Measurements from ENCODE around the gene TCIRG1.

Gene TCIRG1

GRCh38 chr11:68007498-68008380 lies 31.1 kb upstream of the TCIRG1 start:
- no peak for DNase-seq

- DNase-seq: no peak
Observed at GRCh38 chr11:68008381-68009337, 30.2 kb upstream of the TCIRG1 start.

GRCh38 chr11:68009391-68010089 lies 29.3 kb upstream of the TCIRG1 start:
- peak; percentile 48 for DNase-seq

GRCh38 chr11:68010090-68011041 lies 28.5 kb upstream of the TCIRG1 start, which contains the start of gene ALDH3B1:
Gene ALDH3B1 (plus strand): TSS chr11:68010327. CDS start chr11:68015298, 4,971 bp downstream.
- peak; percentile 77 for DNase-seq

- no peak for DNase-seq
Observed at GRCh38 chr11:68011051-68011943, 27.5 kb upstream of the TCIRG1 start.

GRCh38 chr11:68012044-68012842 lies 26.6 kb upstream of the TCIRG1 start:
- DNase-seq: no peak

- peak; percentile 94 for DNase-seq
Observed at GRCh38 chr11:68012843-68013610, 25.8 kb upstream of the TCIRG1 start.

- DNase-seq: no peak
Observed at GRCh38 chr11:68013611-68014156, 25.1 kb upstream of the TCIRG1 start.

GRCh38 chr11:68014157-68014946 lies 24.5 kb upstream of the TCIRG1 start:
- DNase-seq: peak; percentile 64

- DNase-seq: no peak
Observed at GRCh38 chr11:68014947-68015447, 23.8 kb upstream of the TCIRG1 start.

GRCh38 chr11:68015467-68015866 lies 23.4 kb upstream of the TCIRG1 start:
- no peak for DNase-seq

GRCh38 chr11:68016161-68016903 lies 22.5 kb upstream of the TCIRG1 start:
- DNase-seq: no peak

- DNase-seq: no peak
Observed at GRCh38 chr11:68016904-68017817, 21.7 kb upstream of the TCIRG1 start.

- DNase-seq: no peak
Observed at GRCh38 chr11:68017980-68018729, 20.7 kb upstream of the TCIRG1 start.

GRCh38 chr11:68018730-68019190 lies 20.1 kb upstream of the TCIRG1 start:
- no peak for DNase-seq
